ENCODE results near the gene MROH9.

- TF ChIP-seq CTCF (conservative IDR thresholded peaks at IDR 0.05 in 1 of 2, IDR thresholded peaks at IDR 0.05 in 1 of 2; ENCODE audit: extremely low read depth in 1 of 2, insufficient read depth in 1 of 2, low read depth in 1 of 2, low read length in 2 of 2) (no peak), EZH2 (IDR thresholded peaks at IDR 0.05; ENCODE audit: borderline replicate concordance, low read length) (no peak)
Measured at GRCh38 chr1:170908942-170909341, 26.4 kb upstream of the MROH9 start.
